Esophagus muscularis mucosa (tissue), 4 donors: Measurements from ENCODE around the gene PUSL1. TPM values are rescaled to one million over a fixed set of nuclear protein-coding genes. Genes with fewer than 3 reads are reported as not detected.

Experiments used
- DNase-seq: peaks from one replicate; pipeline ENCODE4 v3.0.0-alpha.2; 2017; ENCODE audit errors: extremely low spot score
- H3K27ac ChIP-seq, 4 donors: fragments of 200-600 bp; sonication (generic); replicated peaks in 1 of 4; 1 replicate in 3 of 4; 2 replicates in 1 of 4; pipeline ENCODE4 v1.5.1; 2016 to 2019; ENCODE audit warnings: mild to moderate bottlenecking in 1 of 4
- H3K27me3 ChIP-seq, 4 donors: fragments of 200-600 bp; sonication (generic); one replicate each; pipeline versions ENCODE4 v1.5.1 to v1.6.0; 2016 to 2019
- H3K36me3 ChIP-seq, 4 donors: fragments of 200-600 bp; sonication (generic); one replicate each; pipeline ENCODE4 v1.5.1; 2016 to 2019
- H3K4me1 ChIP-seq, 4 donors: fragments of 200-600 bp; sonication (generic); one replicate each; pipeline ENCODE4 v1.5.1; 2016 to 2019
- H3K4me3 ChIP-seq, 4 donors: fragments of 200-600 bp; sonication (generic); 1 replicate in 2 of 4; 2 replicates in 2 of 4; pipeline ENCODE4 v1.5.1; 2016 to 2019; ENCODE audit warnings: mild to moderate bottlenecking in 4 of 4, moderate library complexity in 1 of 4
- H3K9me3 ChIP-seq, 4 donors: fragments of 200-600 bp; sonication (generic); 1 replicate in 3 of 4; 2 replicates in 1 of 4; pipeline ENCODE4 v1.5.1; 2016 to 2019
- EP300 ChIP-seq: sonication (generic); formaldehyde crosslinking; IDR thresholded peaks from one replicate; pipeline ENCODE4 v1.6.1; 2017; ENCODE audit warnings: antibody characterized with exemption
- POLR2A ChIP-seq: fragments of 450-650 bp; IDR thresholded peaks from one replicate; pipeline ENCODE4 v1.6.1; 2017; ENCODE audit warnings: antibody characterized with exemption, moderate library complexity, mild to moderate bottlenecking, low read depth
- POLR2AphosphoS5 ChIP-seq, 2 donors: sonication (generic); formaldehyde crosslinking; IDR thresholded peaks; one replicate each; pipeline ENCODE4 v1.6.1; 2017; ENCODE audit warnings: antibody characterized with exemption in 2 of 2
- WGBS: methylation state at CpG from one replicate; pipeline ENCODE4 v1.1.5; 2018; 5-methylcytosine and 5-hydroxymethylcytosine counted together
- intact Hi-C: fragments of 100-400 bp; cut with DNase I; formaldehyde crosslinking; loops from one replicate; pipeline ENCODE4 v1.15.1; 2023
- total RNA-seq, 4 donors: library from RNA; depleted of rRNA; stranded (reverse); fragments of >200 nt; gene quantifications; one replicate each; pipeline versions ENCODE4 v1.1.0 to v1.2.1, GENCODE V29; 2016
- TF ChIP-seq, protein P1 (sequence below), 3 experiments: fragments of 200-600 bp in 2 of 3; fragments of 450-650 bp in 1 of 3; sonication (generic) in 2 of 3; IDR thresholded peaks; one replicate each; pipeline ENCODE4 v1.5.1; 2017 to 2019; ENCODE audit warnings: antibody characterized with exemption in 3 of 3, mild to moderate bottlenecking in 2 of 3, moderate library complexity in 1 of 3

Gene PUSL1
- total RNA-seq, 4 donors from 2014 or later, result 10.3 to 24.7 (median 21.7) TPM

DNA sequence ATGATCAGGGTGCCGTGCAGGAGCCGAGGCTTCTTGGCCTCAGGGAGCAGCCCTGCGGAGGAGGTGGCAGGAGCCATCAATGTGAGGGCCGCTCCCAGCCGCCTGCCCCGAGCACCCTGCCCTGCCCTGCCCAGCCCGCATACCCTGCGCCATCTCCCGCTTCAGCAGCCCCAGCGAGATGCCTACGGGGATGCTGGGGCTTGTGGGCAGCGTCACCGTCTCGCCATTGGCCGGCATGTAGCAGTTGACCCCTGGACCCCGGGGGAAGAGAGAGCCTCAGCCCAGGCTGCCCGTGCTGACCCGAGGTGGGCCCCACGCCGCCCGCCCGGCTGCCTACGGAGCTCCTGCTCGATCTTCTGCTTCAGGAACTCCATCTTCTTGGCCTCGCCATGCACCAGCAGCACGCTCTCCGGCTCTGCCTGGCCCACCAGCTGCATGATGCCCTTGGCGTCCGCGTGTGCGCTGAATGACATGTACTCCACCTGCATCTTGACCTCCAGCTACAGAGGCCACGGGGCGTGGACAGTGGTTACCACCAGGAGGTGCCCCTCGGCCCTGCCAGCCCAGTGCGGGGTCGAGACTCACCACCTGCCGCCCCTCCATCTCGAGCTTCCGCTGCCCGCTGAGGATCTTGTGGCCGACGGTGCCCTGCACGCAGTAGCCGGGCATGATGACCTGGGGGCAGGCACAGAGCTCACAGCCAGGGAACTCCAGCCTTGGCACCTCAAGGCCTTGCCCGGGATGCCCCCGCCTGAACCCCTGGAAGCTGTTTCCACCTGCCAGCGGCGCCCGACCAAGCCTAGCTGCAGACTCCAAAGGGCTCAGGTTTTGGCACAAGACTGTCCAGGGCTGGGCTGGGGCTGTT is 4.3 kb downstream of the PUSL1 start:
- Histone ChIP-seq H3K27ac (no peak overlapping the region), H3K4me1 (peaks cover 14 to 50% (median 46%) of the 10 kb centered on the region in 4 donors), H3K9me3 (no peaks in the 10 kb centered on the region), H3K36me3 (peaks cover 43 to 71% (median 60%) of the 10 kb centered on the region in 4 donors), H3K4me3 (no peak overlapping the region), H3K27me3 (no peaks in the 10 kb centered on the region)
- WGBS, result 89% methylated on average over 30 of the region's 49 CpGs
- DNase-seq, result no peak
- TF ChIP-seq, protein P1, sequence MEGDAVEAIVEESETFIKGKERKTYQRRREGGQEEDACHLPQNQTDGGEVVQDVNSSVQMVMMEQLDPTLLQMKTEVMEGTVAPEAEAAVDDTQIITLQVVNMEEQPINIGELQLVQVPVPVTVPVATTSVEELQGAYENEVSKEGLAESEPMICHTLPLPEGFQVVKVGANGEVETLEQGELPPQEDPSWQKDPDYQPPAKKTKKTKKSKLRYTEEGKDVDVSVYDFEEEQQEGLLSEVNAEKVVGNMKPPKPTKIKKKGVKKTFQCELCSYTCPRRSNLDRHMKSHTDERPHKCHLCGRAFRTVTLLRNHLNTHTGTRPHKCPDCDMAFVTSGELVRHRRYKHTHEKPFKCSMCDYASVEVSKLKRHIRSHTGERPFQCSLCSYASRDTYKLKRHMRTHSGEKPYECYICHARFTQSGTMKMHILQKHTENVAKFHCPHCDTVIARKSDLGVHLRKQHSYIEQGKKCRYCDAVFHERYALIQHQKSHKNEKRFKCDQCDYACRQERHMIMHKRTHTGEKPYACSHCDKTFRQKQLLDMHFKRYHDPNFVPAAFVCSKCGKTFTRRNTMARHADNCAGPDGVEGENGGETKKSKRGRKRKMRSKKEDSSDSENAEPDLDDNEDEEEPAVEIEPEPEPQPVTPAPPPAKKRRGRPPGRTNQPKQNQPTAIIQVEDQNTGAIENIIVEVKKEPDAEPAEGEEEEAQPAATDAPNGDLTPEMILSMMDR (IDR thresholded peaks at IDR 0.05), result no peak
- TF ChIP-seq POLR2AphosphoS5 (IDR thresholded peaks at IDR 0.05) (no peak), EP300 (no peak)
- intact Hi-C loops, result no loop called here

DNA sequence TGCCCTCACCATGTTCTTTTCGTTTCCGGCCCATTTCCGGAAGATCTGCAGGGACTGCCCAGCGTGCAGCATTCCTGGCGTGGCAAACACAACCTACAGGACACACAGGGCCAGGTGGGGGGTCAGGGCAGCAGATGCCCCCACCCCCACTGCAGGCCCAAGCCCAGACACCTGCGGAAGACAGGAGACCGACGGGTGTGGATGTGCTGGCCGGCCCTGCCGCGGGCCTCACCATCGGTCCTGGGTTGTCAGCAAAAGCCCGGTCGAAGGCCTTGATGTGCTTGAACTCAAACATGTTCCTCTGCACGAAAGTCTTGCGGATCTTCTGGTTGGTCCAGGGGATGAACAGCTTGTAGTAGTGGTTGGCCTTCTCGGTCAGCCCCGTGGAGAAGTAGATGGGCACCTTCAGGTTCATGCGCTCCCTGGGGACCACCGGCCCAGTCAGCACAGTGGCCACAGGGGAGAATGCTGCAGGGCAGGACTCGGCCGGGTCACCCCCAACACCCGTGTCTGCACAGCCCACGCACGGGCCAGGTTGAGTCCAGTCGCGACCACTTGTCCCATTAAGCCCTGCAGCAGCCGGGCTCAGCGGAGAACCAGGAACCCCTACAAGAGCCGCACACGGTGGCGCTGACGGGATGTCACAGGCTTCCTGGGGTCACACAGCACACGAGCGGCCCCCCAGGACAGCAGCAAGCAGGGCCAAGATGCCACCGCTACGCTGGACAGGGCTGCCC is 5.3 kb downstream of the PUSL1 start:
- TF ChIP-seq POLR2AphosphoS5 (IDR thresholded peaks at IDR 0.05) (no peak), POLR2A (no peak), EP300 (no peak)
- TF ChIP-seq, protein P1 (IDR thresholded peaks at IDR 0.05), result no peak
- 91% methylated on average over 35 of the region's 37 CpGs for WGBS
- Histone ChIP-seq H3K4me3 (no peak overlapping the region), H3K27ac (no peak overlapping the region), H3K9me3 (no peaks in the 10 kb centered on the region), H3K27me3 (no peaks in the 10 kb centered on the region), H3K36me3 (peaks cover 43 to 71% (median 60%) of the 10 kb centered on the region in 4 donors), H3K4me1 (peaks cover 18 to 60% (median 54%) of the 10 kb centered on the region in 4 donors)
- intact Hi-C loops, result no loop called here
- no peak for DNase-seq

DNA sequence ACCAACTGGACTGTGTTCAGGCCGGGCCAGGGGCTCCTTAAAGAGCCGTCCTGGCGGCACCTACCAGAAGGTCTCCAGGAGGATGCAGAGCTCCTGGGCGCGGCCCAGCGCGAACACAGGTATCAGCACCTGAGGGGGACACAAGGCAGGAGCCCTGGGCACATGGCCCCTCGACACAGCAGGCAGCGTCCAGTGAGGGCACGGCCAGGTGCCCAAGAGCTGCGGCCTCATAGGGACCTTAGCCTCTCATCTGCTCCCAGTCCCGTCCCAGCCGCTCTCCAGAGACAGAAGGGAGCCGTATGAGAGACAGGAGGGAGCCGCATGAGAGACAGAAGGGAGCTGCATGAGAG is 5.8 kb downstream of the PUSL1 start:
- DNase-seq, result no peak
- H3K4me3 ChIP-seq, result no peak overlapping the region
- no peaks in the 10 kb centered on the region for H3K9me3 ChIP-seq
- intact Hi-C loops, result no loop called here
- peaks cover 43 to 76% (median 65%) of the 10 kb centered on the region in 4 donors for H3K36me3 ChIP-seq
- peaks cover 20 to 60% (median 54%) of the 10 kb centered on the region in 4 donors for H3K4me1 ChIP-seq
- H3K27ac ChIP-seq, result peak overlapping the region in 1 of 4 donors; percentile 53
- H3K27me3 ChIP-seq, result no peaks in the 10 kb centered on the region
- TF ChIP-seq POLR2AphosphoS5 (IDR thresholded peaks at IDR 0.05), result no peak
- TF ChIP-seq, protein P1 (IDR thresholded peaks at IDR 0.05), result no peak
- no peak for TF ChIP-seq POLR2A
- TF ChIP-seq EP300, result no peak
- 92% methylated on average over 11 of the region's 15 CpGs for WGBS

DNA sequence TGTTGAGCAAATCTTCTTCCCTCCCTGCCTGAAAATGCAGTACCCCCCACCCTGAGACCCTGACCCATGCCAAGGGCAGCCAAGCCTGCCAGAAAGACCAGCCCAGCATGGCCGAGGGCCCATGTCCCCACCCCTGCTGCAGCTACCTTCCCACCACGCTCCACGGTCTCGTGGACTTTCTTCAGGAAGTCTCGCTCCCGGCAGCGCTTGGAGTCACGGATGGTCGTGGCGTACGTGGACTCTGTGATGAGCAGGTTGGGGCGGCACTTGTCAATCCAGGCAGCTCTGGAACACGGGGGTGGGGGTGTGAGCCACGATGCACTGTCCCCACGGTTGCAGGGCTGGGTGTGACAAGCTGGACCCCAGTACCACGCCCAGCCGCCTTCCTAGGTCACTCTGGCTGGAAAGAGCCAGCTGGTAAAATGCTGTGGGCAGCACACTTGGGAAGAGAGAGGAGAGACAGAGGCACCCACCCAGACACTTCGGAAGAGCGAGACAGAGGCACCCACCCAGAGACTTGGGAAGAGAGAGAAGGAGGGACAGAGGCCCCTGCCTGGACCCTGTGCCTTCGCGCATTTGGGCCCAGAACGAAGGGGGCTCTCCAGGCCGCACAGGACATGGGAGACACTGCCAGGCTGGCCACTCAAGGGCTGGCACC is 6.4 kb downstream of the PUSL1 start:
- Histone ChIP-seq H3K4me3 (no peak overlapping the region), H3K4me1 (peaks cover 15 to 60% (median 54%) of the 10 kb centered on the region in 4 donors)

More for the DNA sequence above, 6.4 kb downstream of the PUSL1 start:
- no peak for DNase-seq
- Histone ChIP-seq H3K27me3 (no peaks in the 10 kb centered on the region), H3K27ac (peak overlapping the region; percentile 53 to 84 (median 82)), H3K36me3 (peaks cover 43 to 80% (median 71%) of the 10 kb centered on the region in 4 donors), H3K9me3 (no peaks in the 10 kb centered on the region)
- TF ChIP-seq EP300 (no peak), POLR2A (no peak), POLR2AphosphoS5 (IDR thresholded peaks at IDR 0.05) (no peak)
- TF ChIP-seq, protein P1 (IDR thresholded peaks at IDR 0.05), result no peak
- WGBS, result 83% methylated on average over 15 of the region's 23 CpGs
- intact Hi-C loops, result no loop called here
